Natural killer cell (primary cell): ENCODE data around the gene PSMD11. TPM values are rescaled to one million over a fixed set of nuclear protein-coding genes. Genes with fewer than 3 reads are reported as not detected.

ENCODE experiments used
- ATAC-seq, 3 donors: fragments of 150-1000 bp in 2 of 3; fragments of 200-7000 bp in 1 of 3; cut with Tn5 transposase; 1 replicate in 1 of 3; 2 replicates in 2 of 3; pipeline ENCODE4 v1.10.0; 2021; ENCODE audit warnings: mild to moderate bottlenecking in 2 of 3, moderate library complexity in 2 of 3
- DNase-seq, 2 donors: peaks; one replicate each; pipeline versions ENCODE4 v3.0.0 to v3.0.0-alpha.2; 2013 to 2021; ENCODE audit warnings: mixed read lengths in 1 of 2
- H3K27ac ChIP-seq: one replicate; pipeline ENCODE4 v1.5.1; 2013; ENCODE audit warnings: mild to moderate bottlenecking, low read length
- H3K27me3 ChIP-seq: one replicate; pipeline ENCODE4 v1.6.1; 2013; ENCODE audit warnings: low read length; ENCODE audit not compliant: control insufficient read depth, insufficient read depth
- H3K36me3 ChIP-seq: one replicate; pipeline ENCODE4 v1.6.1; 2013; ENCODE audit warnings: low read length; ENCODE audit not compliant: control insufficient read depth, insufficient read depth
- H3K4me1 ChIP-seq: one replicate; pipeline ENCODE4 v1.6.1; 2013; ENCODE audit warnings: low read length; ENCODE audit not compliant: control insufficient read depth, insufficient read depth
- H3K4me3 ChIP-seq: one replicate; pipeline ENCODE4 v1.5.1; 2013; ENCODE audit warnings: low read length
- H3K9me3 ChIP-seq: one replicate; pipeline ENCODE4 v1.6.1; 2013; ENCODE audit warnings: low read length; ENCODE audit not compliant: control insufficient read depth, insufficient read depth
- H3K27ac Mint-ChIP-seq, 2 donors: one replicate each; pipeline ENCODE4 v1.8.0; 2022; ENCODE audit warnings: mild to moderate bottlenecking in 2 of 2, mixed read lengths in 2 of 2, moderate library complexity in 1 of 2
- H3K27me3 Mint-ChIP-seq, 2 donors: one replicate each; pipeline ENCODE4 v1.8.0; 2022; ENCODE audit warnings: low read depth in 2 of 2, mixed read lengths in 2 of 2
- H3K36me3 Mint-ChIP-seq: one replicate; pipeline ENCODE4 v1.8.0; 2022; ENCODE audit warnings: mixed read lengths
- H3K4me1 Mint-ChIP-seq, 2 donors: one replicate each; pipeline ENCODE4 v1.8.0; 2022; ENCODE audit warnings: mixed read lengths in 2 of 2
- H3K4me3 Mint-ChIP-seq: one replicate; pipeline ENCODE4 v1.8.0; 2022; ENCODE audit warnings: mild to moderate bottlenecking, moderate library complexity, mixed read lengths
- H3K9me3 Mint-ChIP-seq, 2 donors: one replicate each; pipeline ENCODE4 v1.8.0; 2022; ENCODE audit warnings: mixed read lengths in 2 of 2
- WGBS: methylation state at CpG from one replicate; pipeline ENCODE4 v1.1.7; 2013; ENCODE audit warnings: missing lambda C conversion rate; ENCODE audit not compliant: insufficient coverage; 5-methylcytosine and 5-hydroxymethylcytosine counted together
- intact Hi-C: fragments of 100-400 bp; cut with micrococcal nuclease; formaldehyde crosslinking; loops from one replicate; pipeline ENCODE4 v1.14.2; 2022
- total RNA-seq, 4 donors: library from RNA; stranded (reverse); fragments of 120-200 nt in 1 of 4; gene quantifications; one replicate each; pipeline versions ENCODE4 v1.2.3 to v1.2.4, GENCODE V29; 2013 to 2022
- TF ChIP-seq, protein P1 (sequence below): fragments of 200-600 bp; IDR thresholded peaks from one replicate; pipeline ENCODE4 v1.8.0; 2022; ENCODE audit warnings: antibody characterized with exemption

Gene PSMD11
- total RNA-seq, 3 donors from 2014 or later (not counting 1 experiment from before 2014, with no cell fraction given) = 83.4 to 108 (median 105) TPM

DNA sequence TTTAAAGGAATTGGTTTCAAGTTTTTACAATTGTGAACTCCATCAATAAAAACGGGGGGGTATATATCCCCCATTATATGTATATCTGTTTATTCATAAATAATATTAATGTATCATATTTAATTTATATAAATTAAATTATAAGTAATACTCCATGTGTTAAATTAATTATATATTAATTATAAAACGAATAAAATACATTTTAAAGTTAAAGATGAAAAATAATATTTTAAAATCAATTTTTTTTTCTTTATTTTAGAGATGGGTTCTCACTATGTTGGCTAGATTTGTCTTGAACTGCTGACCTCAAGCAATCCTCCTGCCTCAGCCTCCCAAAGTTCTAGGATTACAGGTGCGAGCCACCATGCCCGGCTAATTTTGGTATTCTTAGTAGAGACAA lies 17.4 kb upstream of the PSMD11 start:
- Mint-ChIP-seq H3K27me3 (no peaks in the 10 kb centered on the region), H3K36me3 (no peaks in the 10 kb centered on the region), H3K4me1 (no peaks in the 10 kb centered on the region), H3K27ac (no peak overlapping the region), H3K9me3 (no peaks in the 10 kb centered on the region), H3K4me3 (no peak overlapping the region)
- Histone ChIP-seq H3K4me3 (no peak overlapping the region), H3K27ac (no peak overlapping the region), H3K4me1 (no peaks in the 10 kb centered on the region), H3K9me3 (peaks cover 16% of the 10 kb centered on the region), H3K36me3 (no peaks in the 10 kb centered on the region), H3K27me3 (no peaks in the 10 kb centered on the region)
- TF ChIP-seq, protein P1, sequence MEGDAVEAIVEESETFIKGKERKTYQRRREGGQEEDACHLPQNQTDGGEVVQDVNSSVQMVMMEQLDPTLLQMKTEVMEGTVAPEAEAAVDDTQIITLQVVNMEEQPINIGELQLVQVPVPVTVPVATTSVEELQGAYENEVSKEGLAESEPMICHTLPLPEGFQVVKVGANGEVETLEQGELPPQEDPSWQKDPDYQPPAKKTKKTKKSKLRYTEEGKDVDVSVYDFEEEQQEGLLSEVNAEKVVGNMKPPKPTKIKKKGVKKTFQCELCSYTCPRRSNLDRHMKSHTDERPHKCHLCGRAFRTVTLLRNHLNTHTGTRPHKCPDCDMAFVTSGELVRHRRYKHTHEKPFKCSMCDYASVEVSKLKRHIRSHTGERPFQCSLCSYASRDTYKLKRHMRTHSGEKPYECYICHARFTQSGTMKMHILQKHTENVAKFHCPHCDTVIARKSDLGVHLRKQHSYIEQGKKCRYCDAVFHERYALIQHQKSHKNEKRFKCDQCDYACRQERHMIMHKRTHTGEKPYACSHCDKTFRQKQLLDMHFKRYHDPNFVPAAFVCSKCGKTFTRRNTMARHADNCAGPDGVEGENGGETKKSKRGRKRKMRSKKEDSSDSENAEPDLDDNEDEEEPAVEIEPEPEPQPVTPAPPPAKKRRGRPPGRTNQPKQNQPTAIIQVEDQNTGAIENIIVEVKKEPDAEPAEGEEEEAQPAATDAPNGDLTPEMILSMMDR = no peak
- intact Hi-C loops = no loop called here
- ATAC-seq (no peak), DNase-seq (no peak)
- WGBS = 100% methylated on average over 2 of the region's 4 CpGs

DNA sequence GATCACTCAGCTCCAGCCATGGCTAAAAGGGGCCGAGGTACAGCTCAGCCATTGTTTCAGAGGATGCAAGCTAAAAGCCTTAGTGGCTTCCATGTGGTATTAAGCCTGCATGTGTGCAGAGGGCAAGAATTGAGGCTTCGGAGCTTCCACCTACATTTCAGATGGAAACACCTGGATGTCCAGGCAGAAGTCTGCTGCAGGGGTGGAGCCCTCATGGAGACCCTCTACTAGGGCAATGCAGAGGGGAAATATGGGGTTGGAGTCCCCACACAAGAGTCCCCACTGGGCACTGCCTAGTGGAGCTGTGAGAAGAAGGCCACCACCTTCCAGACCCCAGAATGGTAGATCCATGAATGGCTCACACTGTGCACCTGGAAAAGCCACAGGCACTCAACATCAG lies 14.7 kb upstream of the PSMD11 start:
- TF ChIP-seq, protein P1 = no peak
- H3K4me3 Mint-ChIP-seq = no peak overlapping the region
- no peak overlapping the region for H3K27ac Mint-ChIP-seq
- 97% methylated on average over 2 of the region's 2 CpGs for WGBS
- H3K4me3 ChIP-seq = no peak overlapping the region
- intact Hi-C loops = no loop called here
- H3K36me3 Mint-ChIP-seq = no peaks in the 10 kb centered on the region
- ATAC-seq = no peak
- H3K27ac ChIP-seq = no peak overlapping the region
- no peaks in the 10 kb centered on the region for H3K4me1 ChIP-seq
- no peaks in the 10 kb centered on the region for H3K27me3 Mint-ChIP-seq
- no peaks in the 10 kb centered on the region for H3K4me1 Mint-ChIP-seq
- H3K36me3 ChIP-seq = no peaks in the 10 kb centered on the region
- no peaks in the 10 kb centered on the region for H3K9me3 Mint-ChIP-seq
- no peak for DNase-seq
- H3K27me3 ChIP-seq = no peaks in the 10 kb centered on the region
- peaks cover 16% of the 10 kb centered on the region for H3K9me3 ChIP-seq

DNA sequence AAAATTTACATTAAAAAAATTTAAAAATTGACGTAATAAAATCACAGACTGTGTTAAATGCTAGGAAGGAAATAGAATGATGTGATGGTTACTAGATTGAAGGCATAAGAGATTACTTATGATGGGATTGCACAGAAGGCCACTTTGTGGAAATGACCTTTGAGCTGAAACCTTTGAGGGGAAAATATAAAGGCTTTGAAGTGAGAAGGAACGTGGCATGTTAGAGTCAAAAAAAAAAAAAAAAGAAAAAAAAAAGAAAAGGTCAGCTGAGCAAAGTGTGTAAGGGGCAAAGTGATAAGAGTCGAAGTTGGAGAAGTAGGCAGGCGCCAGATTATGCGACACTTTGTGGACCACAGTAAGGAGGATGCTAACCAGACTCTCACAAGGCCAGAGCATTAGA lies 3.6 kb upstream of the PSMD11 start:
- intact Hi-C loops = loop anchor here (10.0 kb wide), 1 partner anchor 186 kb away; no protein-coding TSS in a partner anchor
- no peaks in the 10 kb centered on the region for H3K9me3 Mint-ChIP-seq
- Histone ChIP-seq H3K27ac (no peak overlapping the region), H3K9me3 (no peaks in the 10 kb centered on the region), H3K4me3 (no peak overlapping the region), H3K36me3 (no peaks in the 10 kb centered on the region), H3K4me1 (peaks cover 12% of the 10 kb centered on the region), H3K27me3 (no peaks in the 10 kb centered on the region)
- WGBS = 64% methylated on average over 5 of the region's 5 CpGs
- H3K4me1 Mint-ChIP-seq = peaks cover 10 to 19% of the 10 kb centered on the region in 2 donors
- no peak overlapping the region for H3K4me3 Mint-ChIP-seq
- TF ChIP-seq, protein P1 = no peak
- ATAC-seq (no peak), DNase-seq (no peak)
- no peaks in the 10 kb centered on the region for H3K36me3 Mint-ChIP-seq
- no peaks in the 10 kb centered on the region for H3K27me3 Mint-ChIP-seq
- no peak overlapping the region for H3K27ac Mint-ChIP-seq

DNA sequence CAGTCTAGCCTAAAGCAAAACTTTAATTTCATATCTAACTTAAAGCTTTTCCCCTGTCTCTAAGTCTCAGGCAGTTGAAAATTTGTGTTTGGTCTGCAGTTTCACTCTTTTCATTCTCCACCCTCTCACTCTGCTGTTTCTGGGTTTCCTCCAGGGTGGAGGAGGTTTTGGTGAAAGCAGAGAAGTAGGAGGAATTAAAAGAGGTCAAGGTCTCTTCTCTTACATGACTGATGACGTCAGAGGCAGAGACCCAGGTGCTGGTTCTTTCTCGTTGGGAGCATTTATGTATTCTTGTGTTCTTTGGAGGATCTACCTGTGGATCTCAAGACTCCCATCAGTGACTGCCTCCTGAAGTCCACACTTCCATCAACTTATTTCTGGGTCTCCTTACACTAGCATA lies 2.4 kb upstream of the PSMD11 start:
- Mint-ChIP-seq H3K9me3 (no peaks in the 10 kb centered on the region), H3K4me1 (peaks cover 19 to 28% of the 10 kb centered on the region in 2 donors), H3K27me3 (no peaks in the 10 kb centered on the region), H3K36me3 (no peaks in the 10 kb centered on the region), H3K27ac (no peak overlapping the region), H3K4me3 (no peak overlapping the region)
- no peak for ATAC-seq
- Histone ChIP-seq H3K4me3 (no peak overlapping the region), H3K4me1 (peaks cover 12% of the 10 kb centered on the region), H3K27me3 (no peaks in the 10 kb centered on the region), H3K9me3 (no peaks in the 10 kb centered on the region), H3K27ac (no peak overlapping the region), H3K36me3 (no peaks in the 10 kb centered on the region)
- no peak for DNase-seq
- intact Hi-C loops = loop anchor here (10.0 kb wide), 1 partner anchor 187 kb away; no protein-coding TSS in a partner anchor
- TF ChIP-seq, protein P1 = no peak
- 63% methylated on average over 1 of the region's 2 CpGs for WGBS
